Measurements from ENCODE around the gene RBM39. TPM values are rescaled to one million over a fixed set of nuclear protein-coding genes. Genes with fewer than 3 reads are reported as not detected.
A peak's percentile ranks its signal among the peaks of the same experiment; 100 is the strongest.

RBM39 gene
- total RNA-seq, 4 donors from 2014 or later, result 98.5 to 165 (median 130) TPM

GRCh38 chr20:35669681-35670080, 72.4 kb downstream of the RBM39 start:
- DNase-seq, result no peak
- intact Hi-C loops (cut with DNase I; ENCODE audit: low total_unique reads), result no loop called here
- no peak for ATAC-seq
- H3K36me3 ChIP-seq, result peaks cover 0 to 62% of the 10 kb centered on the region in 2 donors
- H3K27ac ChIP-seq, result no peak overlapping the region
- in situ Hi-C loops (cut with MboI; ENCODE audit: low sequenced_read_pairs in 4 of 4), result no loop called here
- no peak for TF ChIP-seq CTCF (IDR thresholded peaks at IDR 0.05 in 4 of 5, conservative IDR thresholded peaks at IDR 0.05 in 1 of 5)
- TF ChIP-seq POLR2A (IDR thresholded peaks at IDR 0.05), result no peak
- H3K27me3 ChIP-seq, result no peaks in the 10 kb centered on the region
- no peaks in the 10 kb centered on the region for H3K9me3 ChIP-seq
- H3K4me1 ChIP-seq, result no peaks in the 10 kb centered on the region
- H3K4me3 ChIP-seq, result no peak overlapping the region

GRCh38 chr20:35669221-35669620, 72.8 kb downstream of the RBM39 start:
- H3K27ac ChIP-seq, result no peak overlapping the region
- H3K9me3 ChIP-seq, result no peaks in the 10 kb centered on the region
- ATAC-seq (no peak), DNase-seq (no peak)
- no peak for TF ChIP-seq POLR2A (IDR thresholded peaks at IDR 0.05)
- TF ChIP-seq CTCF (IDR thresholded peaks at IDR 0.05 in 4 of 5, conservative IDR thresholded peaks at IDR 0.05 in 1 of 5), result no peak
- H3K4me1 ChIP-seq, result no peaks in the 10 kb centered on the region
- in situ Hi-C loops (cut with MboI; ENCODE audit: low sequenced_read_pairs in 4 of 4), result no loop called here
- H3K4me3 ChIP-seq, result no peak overlapping the region
- intact Hi-C loops (cut with DNase I; ENCODE audit: low total_unique reads), result no loop called here
- H3K36me3 ChIP-seq, result peaks cover 0 to 57% of the 10 kb centered on the region in 2 donors
- no peaks in the 10 kb centered on the region for H3K27me3 ChIP-seq

- in situ Hi-C loops (cut with MboI; ENCODE audit: low sequenced_read_pairs in 4 of 4), result no loop called here
- peak overlapping the region in 1 of 4 donors; percentile 98 for H3K27ac ChIP-seq
- TF ChIP-seq POLR2A (IDR thresholded peaks at IDR 0.05), result no peak
- TF ChIP-seq CTCF (IDR thresholded peaks at IDR 0.05 in 4 of 5, conservative IDR thresholded peaks at IDR 0.05 in 1 of 5), result no peak
- H3K9me3 ChIP-seq, result no peaks in the 10 kb centered on the region
- intact Hi-C loops (cut with DNase I; ENCODE audit: low total_unique reads), result loop anchor here (1.0 kb wide), 1 partner anchor 33 kb away; the partner anchor contains the start of genes NFS1 and ROMO1
- no peak for ATAC-seq
- H3K4me3 ChIP-seq, result no peak overlapping the region
- no peaks in the 10 kb centered on the region for H3K27me3 ChIP-seq
- no peak for DNase-seq
- peaks cover 0 to 25% of the 10 kb centered on the region in 2 donors for H3K36me3 ChIP-seq
- H3K4me1 ChIP-seq, result peaks cover 23 to 29% of the 10 kb centered on the region in 2 donors
These were observed 76.1 kb downstream of the RBM39 start for GRCh38 chr20:35665949-35666288.

- peaks cover 0 to 12% of the 10 kb centered on the region in 2 donors for H3K36me3 ChIP-seq
- intact Hi-C loops (cut with DNase I; ENCODE audit: low total_unique reads), result loop anchor here (1.0 to 5.0 kb wide), 4 partner anchors 35 to 220 kb away; partner anchors contain the start of genes NFS1 and ROMO1
- peak within 1 kb of the TSS; percentile 73 to 97 (median 74) for H3K4me3 ChIP-seq
- TF ChIP-seq POLR2A (IDR thresholded peaks at IDR 0.05), result peak; percentile 91 to 92
- TF ChIP-seq CTCF (IDR thresholded peaks at IDR 0.05 in 4 of 5, conservative IDR thresholded peaks at IDR 0.05 in 1 of 5), result no peak
- H3K4me1 ChIP-seq, result peaks cover 36 to 42% of the 10 kb centered on the region in 2 donors
- ATAC-seq (peak; percentile 93 to 95), DNase-seq (peak; percentile 87 to 90)
- no peaks in the 10 kb centered on the region for H3K27me3 ChIP-seq
- H3K27ac ChIP-seq, result peak within 1 kb of the TSS; percentile 93 to 98 (median 98)
- no peaks in the 10 kb centered on the region for H3K9me3 ChIP-seq
- in situ Hi-C loops (cut with MboI; ENCODE audit: low sequenced_read_pairs in 4 of 4), result no loop called here
These were observed 77.4 kb downstream of the RBM39 start, which contains the start of the genes CPNE1 and RBM12 for GRCh38 chr20:35664466-35665206. CPNE1 (minus strand) TSS chr20:35664900; CDS start chr20:35632923, 31,977 bp downstream. RBM12 (minus strand) TSS chr20:35664900; CDS start chr20:35655322, 9,578 bp downstream.

All from gastrocnemius medialis (tissue), 4 donors.